H1 (cell line): ENCODE data around the gene GPR39. TPM values are rescaled to one million over a fixed set of nuclear protein-coding genes. Genes with fewer than 3 reads are reported as not detected.

ENCODE experiments used
- EP300 ChIP-seq, 2 experiments: IDR thresholded peaks; 1 replicate in 1 of 2; 2 replicates in 1 of 2; pipeline ENCODE4 v1.6.1; 2011 to 2012; ENCODE audit warnings: low read depth in 2 of 2, low read length in 2 of 2, mild to moderate bottlenecking in 2 of 2, borderline replicate concordance in 1 of 2, inconsistent platforms in 1 of 2, moderate library complexity in 1 of 2
- HDAC6 ChIP-seq: IDR thresholded peaks from one replicate; pipeline ENCODE4 v1.7.1; 2012; ENCODE audit warnings: low read depth, mild to moderate bottlenecking, inconsistent platforms, low read length, moderate library complexity
- polyA plus RNA-seq, 7 experiments: library from polyadenylated mRNA; depleted of rRNA in 3 of 7; stranded (reverse) in 5 of 7; unstranded in 2 of 7; fragments of >200 nt in 5 of 7; fragments of 200-250 nt in 2 of 7; gene quantifications; 1 replicate in 5 of 7; 2 replicates in 1 of 7; 4 replicates in 1 of 7; pipeline versions ENCODE4 v1.2.1 to v1.2.3, GENCODE V29; 2011 to 2013; ENCODE audit warnings: missing spikeins in 2 of 7, mixed read lengths in 2 of 7
- total RNA-seq: library from RNA; stranded (reverse); fragmentation: NEBNext Ultra II Directional; extraction: Animal tissue kit (Norgen Biotek cat#: 25700); gene quantifications from 2 replicates; pipeline ENCODE4 v1.2.1, GENCODE V29; 2021
- TF ChIP-seq, protein P1 (sequence below): IDR thresholded peaks from 2 replicates; pipeline ENCODE4 v1.6.1; 2012; ENCODE audit warnings: inconsistent platforms

GPR39 gene
- total and polyA plus RNA-seq, 2 of the 8 experiments (the other 6 are each of a cell fraction or from before 2014, with no cell fraction given), result 0.63 to 2.7 TPM

GRCh38 chr2:132503701-132504100 lies 87.1 kb downstream of the GPR39 start (continued):
- TF ChIP-seq, protein P1, sequence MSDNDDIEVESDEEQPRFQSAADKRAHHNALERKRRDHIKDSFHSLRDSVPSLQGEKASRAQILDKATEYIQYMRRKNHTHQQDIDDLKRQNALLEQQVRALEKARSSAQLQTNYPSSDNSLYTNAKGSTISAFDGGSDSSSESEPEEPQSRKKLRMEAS, result no peak
- no peak for TF ChIP-seq HDAC6
- TF ChIP-seq EP300 (IDR thresholded peaks at IDR 0.05; ENCODE audit: borderline replicate concordance in 1 of 2, low read depth in 2 of 2, low read length in 2 of 2), result no peak
- TF ChIP-seq, all 59 proteins: peak for 0
